Lower leg skin (tissue), 4 donors: Measurements from ENCODE around the gene TXNL4B. TPM values are rescaled to one million over a fixed set of nuclear protein-coding genes. Genes with fewer than 3 reads are reported as not detected.
"Not testable (repeated sequence)": the region's sequence is repeated elsewhere in the genome, so short reads cannot be mapped to it uniquely, and the experiment has no call there.

Experiments
- DNase-seq, 2 donors: peaks; one replicate each; pipeline ENCODE4 v3.0.0-alpha.2; 2019; ENCODE audit warnings: low spot score in 2 of 2
- H3K4me3 ChIP-seq: fragments of 200-600 bp; sonication (generic); 2 replicates; pipeline ENCODE4 v1.5.1; 2017; ENCODE audit warnings: mild to moderate bottlenecking, low read depth; ENCODE audit not compliant: poor library complexity, severe bottlenecking
- CTCF ChIP-seq, 3 donors: fragments of 450-650 bp; IDR thresholded peaks; one replicate each; pipeline ENCODE4 v1.5.1; 2016; ENCODE audit warnings: antibody characterized with exemption in 3 of 3, mild to moderate bottlenecking in 3 of 3, moderate library complexity in 2 of 3
- POLR2A ChIP-seq, 2 donors: fragments of 450-650 bp; IDR thresholded peaks; one replicate each; pipeline ENCODE4 v1.6.1; 2016 to 2017; ENCODE audit warnings: antibody characterized with exemption in 2 of 2, mild to moderate bottlenecking in 1 of 2, moderate library complexity in 1 of 2
- WGBS, 2 donors: methylation state at CpG; one replicate each; pipeline ENCODE4 v1.1.5; 2018; 5-methylcytosine and 5-hydroxymethylcytosine counted together
- intact Hi-C: fragments of 100-400 bp; cut with DNase I; formaldehyde crosslinking; loops from one replicate; pipeline ENCODE4 v1.15.0; 2023; ENCODE audit warnings: low total_unique reads
- total RNA-seq, 4 donors: library from RNA; depleted of rRNA; stranded (reverse); fragments of >200 nt; gene quantifications; one replicate each; pipeline ENCODE4 v1.1.0, GENCODE V29; 2016

Gene TXNL4B
- total RNA-seq, 4 donors from 2014 or later: 10.5 to 12.4 (median 11.4) TPM

DNA sequence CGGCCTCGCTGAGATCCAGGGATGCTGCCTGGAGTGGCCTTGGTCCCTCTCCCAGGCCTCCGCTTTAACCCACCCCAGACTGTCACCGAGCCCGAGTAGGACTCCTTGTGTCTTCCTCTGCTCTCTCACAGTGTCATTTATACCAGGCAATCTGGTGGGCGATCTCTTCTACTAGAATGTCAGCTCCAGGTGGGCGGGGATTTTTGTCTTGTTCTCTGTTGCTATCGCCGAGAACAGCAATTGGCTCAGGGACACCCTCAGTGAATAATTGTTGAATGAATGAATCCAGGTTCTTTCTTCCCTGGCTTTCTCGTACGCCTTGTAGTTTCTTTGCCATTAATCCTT is 818 bp upstream of the TXNL4B start:
- peak overlapping the region; percentile 80 for H3K4me3 ChIP-seq
- no peak for DNase-seq
- TF ChIP-seq POLR2A (IDR thresholded peaks at IDR 0.05): no peak
- TF ChIP-seq CTCF (IDR thresholded peaks at IDR 0.05): no peak
- WGBS, 2 donors: 0 to 3% methylated on average over 11 of the region's 11 CpGs
- intact Hi-C loops: no loop called here

DNA sequence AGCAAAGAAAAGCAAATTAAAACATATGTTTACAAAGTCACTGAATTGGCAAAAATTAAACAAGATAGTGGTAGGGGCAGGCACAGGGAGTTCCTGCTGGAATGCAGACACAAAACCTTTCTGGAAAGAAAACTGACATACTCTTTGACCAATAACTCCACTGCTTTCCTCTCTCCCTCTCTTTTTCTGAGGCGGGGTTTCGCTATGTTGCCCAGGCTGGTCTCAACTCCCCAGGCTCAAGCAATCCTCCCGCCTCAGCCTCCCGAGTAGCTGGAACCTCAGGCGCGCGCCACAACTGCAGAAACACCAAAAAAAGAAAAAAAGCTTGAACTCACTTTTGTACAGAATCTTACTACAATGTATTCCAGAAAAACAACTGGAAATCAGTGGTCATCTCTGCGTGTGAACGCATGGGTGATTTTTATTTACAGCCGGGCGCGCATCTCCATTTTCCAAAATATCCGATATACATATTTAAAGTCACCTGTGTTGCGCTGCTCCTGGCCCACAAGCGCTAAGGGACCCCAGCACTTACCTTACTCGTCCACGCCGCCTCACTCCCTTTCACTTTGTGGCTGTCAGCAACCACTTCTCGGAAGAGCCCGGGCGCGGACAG is 480 bp downstream of the TXNL4B start:
- intact Hi-C loops: no loop called here
- WGBS, 2 donors: 0 to 1% methylated on average over 22 of the region's 22 CpGs
- TF ChIP-seq CTCF (IDR thresholded peaks at IDR 0.05) (no peak), POLR2A (IDR thresholded peaks at IDR 0.05) (no peak)
- H3K4me3 ChIP-seq: peak overlapping the region; percentile 93
- no peak for DNase-seq

GRCh38 chr16:72091217-72091616 is 2.2 kb downstream of the TXNL4B start:
- TF ChIP-seq POLR2A (IDR thresholded peaks at IDR 0.05): no peak
- no peak for TF ChIP-seq CTCF (IDR thresholded peaks at IDR 0.05)
- intact Hi-C loops: no loop called here
- no peak overlapping the region for H3K4me3 ChIP-seq
- DNase-seq: no peak
- WGBS, 2 donors: 78 to 83% methylated on average over 3 of the region's 3 CpGs

DNA sequence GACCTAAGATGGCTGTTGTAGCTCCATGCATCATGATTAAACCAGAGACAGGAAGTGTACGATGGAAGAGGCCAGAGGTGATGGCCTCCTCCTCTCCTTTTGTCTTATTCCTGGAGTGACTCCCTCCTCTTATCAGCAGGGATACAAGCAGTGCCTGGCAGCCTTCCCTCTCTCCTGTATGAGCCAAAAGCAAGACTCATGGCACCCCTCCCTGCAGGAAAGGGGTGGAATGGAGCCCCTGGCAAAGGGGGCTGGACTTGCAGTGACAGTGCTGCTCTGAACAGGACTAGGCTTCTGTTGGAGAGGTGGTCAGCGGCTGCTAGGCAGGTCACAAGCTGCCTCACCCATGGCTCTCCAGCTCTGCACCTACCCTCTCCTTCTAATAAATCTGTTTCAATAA is 8.4 kb downstream of the TXNL4B start:
- intact Hi-C loops: no loop called here
- TF ChIP-seq POLR2A (IDR thresholded peaks at IDR 0.05) (no peak), CTCF (IDR thresholded peaks at IDR 0.05) (no peak)
- WGBS, 2 donors: 91 to 92% methylated on average over 2 of the region's 2 CpGs

DNA sequence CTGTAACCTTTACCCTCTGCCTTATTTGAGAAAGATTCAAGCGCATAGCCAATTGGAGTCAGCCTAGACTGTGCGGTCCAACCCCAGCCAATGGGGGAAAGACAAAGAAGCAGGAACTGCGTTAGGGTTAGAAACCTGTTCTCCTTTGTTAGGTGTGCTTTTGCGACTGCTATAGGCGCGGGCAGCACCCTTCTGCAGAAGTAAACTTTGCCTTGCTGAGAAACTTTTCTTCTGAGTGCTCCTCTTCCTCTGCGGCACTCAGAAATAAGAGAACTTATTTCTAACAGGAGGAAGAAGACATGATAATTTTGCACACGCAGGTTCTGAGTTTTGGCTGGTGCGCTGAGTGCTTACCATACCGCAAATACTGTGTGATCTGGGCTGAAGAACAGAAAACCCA is 9.0 kb downstream of the TXNL4B start:
- no peak for TF ChIP-seq CTCF (IDR thresholded peaks at IDR 0.05)
- no peak for TF ChIP-seq POLR2A (IDR thresholded peaks at IDR 0.05)
- no peak for DNase-seq
- WGBS, 2 donors: 95 to 97% methylated on average over 10 of the region's 10 CpGs
- no peak overlapping the region for H3K4me3 ChIP-seq
- intact Hi-C loops: no loop called here

More for the DNA sequence above, 8.4 kb downstream of the TXNL4B start:
- H3K4me3 ChIP-seq: no peak overlapping the region
- no peak for DNase-seq

DNA sequence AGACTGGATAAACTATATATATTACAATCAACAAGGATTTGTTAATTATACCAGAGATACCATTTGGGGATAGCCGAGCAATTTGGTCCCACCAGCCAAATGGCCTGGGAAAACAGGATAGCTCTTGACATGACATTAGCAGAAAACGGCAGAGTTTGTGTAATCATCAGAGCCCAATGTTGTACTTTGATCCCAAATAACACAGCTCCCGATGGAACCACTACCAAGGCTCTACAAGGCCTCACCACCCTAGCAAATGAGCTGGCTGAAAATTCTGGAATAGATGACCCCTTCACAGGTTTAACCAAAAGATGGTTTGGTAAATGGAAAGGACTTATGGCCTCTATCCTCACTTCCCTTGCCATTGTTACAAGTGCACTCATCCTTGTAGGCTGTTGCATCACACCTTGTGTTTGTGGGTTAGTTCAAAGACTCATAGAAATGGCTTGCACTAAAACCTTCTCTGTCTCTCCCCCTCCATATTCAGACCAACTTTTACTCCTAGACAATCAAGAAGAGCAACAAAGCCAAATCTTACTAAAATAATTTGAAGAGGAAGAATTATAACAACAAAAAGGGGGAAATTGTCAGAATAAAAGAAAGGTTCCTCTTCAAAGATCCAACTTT is 9.5 kb downstream of the TXNL4B start:
- 57 to 63% methylated on average over 3 of the region's 3 CpGs for WGBS, 2 donors
- no peak for TF ChIP-seq CTCF (IDR thresholded peaks at IDR 0.05)
- TF ChIP-seq POLR2A (IDR thresholded peaks at IDR 0.05): no peak
- intact Hi-C loops: no loop called here
- DNase-seq: no peak
- H3K4me3 ChIP-seq: no peak overlapping the region

- intact Hi-C loops, DNase-seq, H3K4me3 ChIP-seq: not testable (repeated sequence)
- WGBS, 2 donors: 77 to 92% methylated on average over 2 of the region's 5 CpGs
Observed at GRCh38 chr16:72076991-72077706, 16.3 kb downstream of the TXNL4B start.

GRCh38 chr16:72075067-72075466 is 18.4 kb downstream of the TXNL4B start:
- WGBS, 2 donors: 67% methylated on average over 2 of the region's 6 CpGs; no CpG with 5 or more reads in 1 of the 2 donors
- H3K4me3 ChIP-seq, DNase-seq, intact Hi-C loops: not testable (repeated sequence)
